ENCODE data around the gene P4HB. TPM values are rescaled to one million over a fixed set of nuclear protein-coding genes. Genes with fewer than 3 reads are reported as not detected.

P4HB gene
- total RNA-seq, 4 donors from 2014 or later: 497 to 717 (median 621) TPM

GRCh38 chr17:81845361-81845760 lies 15.0 kb downstream of the P4HB start:
- Histone ChIP-seq H3K4me3 (no peak overlapping the region), H3K36me3 (peaks cover 0 to 65% of the 10 kb centered on the region in 2 donors), H3K27me3 (no peaks in the 10 kb centered on the region), H3K4me1 (peaks cover 29 to 30% of the 10 kb centered on the region in 2 donors), H3K9me3 (no peaks in the 10 kb centered on the region), H3K27ac (no peak overlapping the region)
- DNase-seq (no peak), ATAC-seq (no peak)
- TF ChIP-seq CTCF (IDR thresholded peaks at IDR 0.05 in 4 of 5, conservative IDR thresholded peaks at IDR 0.05 in 1 of 5): no peak
- TF ChIP-seq POLR2A (IDR thresholded peaks at IDR 0.05): no peak
- in situ Hi-C loops (cut with MboI; ENCODE audit: low sequenced_read_pairs in 4 of 4): no loop called here
- intact Hi-C loops (cut with DNase I; ENCODE audit: low total_unique reads): no loop called here

- H3K27me3 ChIP-seq: no peaks in the 10 kb centered on the region
- ATAC-seq: no peak
- no peak for DNase-seq
- intact Hi-C loops (cut with DNase I; ENCODE audit: low total_unique reads): no loop called here
- H3K4me1 ChIP-seq: peaks cover 34% of the 10 kb centered on the region in 2 donors
- in situ Hi-C loops (cut with MboI; ENCODE audit: low sequenced_read_pairs in 4 of 4): no loop called here
- H3K9me3 ChIP-seq: no peaks in the 10 kb centered on the region
- H3K36me3 ChIP-seq: peaks cover 0 to 60% of the 10 kb centered on the region in 2 donors
- H3K4me3 ChIP-seq: no peak overlapping the region
- no peak overlapping the region for H3K27ac ChIP-seq
- no peak for TF ChIP-seq POLR2A (IDR thresholded peaks at IDR 0.05)
- no peak for TF ChIP-seq CTCF (IDR thresholded peaks at IDR 0.05 in 4 of 5, conservative IDR thresholded peaks at IDR 0.05 in 1 of 5)
These were observed 15.4 kb downstream of the P4HB start for GRCh38 chr17:81844887-81845286.

- H3K4me3 ChIP-seq: no peak overlapping the region
- in situ Hi-C loops (cut with MboI; ENCODE audit: low sequenced_read_pairs in 4 of 4): no loop called here
These were observed 15.9 kb downstream of the P4HB start for GRCh38 chr17:81844327-81844851.

GRCh38 chr17:81843713-81844326 lies 16.5 kb downstream of the P4HB start:
- H3K9me3 ChIP-seq: no peaks in the 10 kb centered on the region
- intact Hi-C loops (cut with DNase I; ENCODE audit: low total_unique reads): no loop called here

More at GRCh38 chr17:81844327-81844851, 15.9 kb downstream of the P4HB start:
- Histone ChIP-seq H3K9me3 (no peaks in the 10 kb centered on the region), H3K4me1 (peaks cover 39% of the 10 kb centered on the region in 2 donors), H3K27me3 (no peaks in the 10 kb centered on the region), H3K27ac (peak overlapping the region; percentile 98 to 99 (median 99)), H3K36me3 (peaks cover 0 to 58% of the 10 kb centered on the region in 2 donors)
- TF ChIP-seq POLR2A (IDR thresholded peaks at IDR 0.05) (no peak), CTCF (IDR thresholded peaks at IDR 0.05 in 4 of 5, conservative IDR thresholded peaks at IDR 0.05 in 1 of 5) (no peak)
- ATAC-seq (no peak), DNase-seq (no peak)
- intact Hi-C loops (cut with DNase I; ENCODE audit: low total_unique reads): no loop called here

More at GRCh38 chr17:81843713-81844326, 16.5 kb downstream of the P4HB start:
- no peaks in the 10 kb centered on the region for H3K27me3 ChIP-seq
- ATAC-seq (no peak), DNase-seq (no peak)
- TF ChIP-seq POLR2A (IDR thresholded peaks at IDR 0.05) (no peak), CTCF (IDR thresholded peaks at IDR 0.05 in 4 of 5, conservative IDR thresholded peaks at IDR 0.05 in 1 of 5) (no peak)
- no peak overlapping the region for H3K4me3 ChIP-seq
- in situ Hi-C loops (cut with MboI; ENCODE audit: low sequenced_read_pairs in 4 of 4): no loop called here
- peaks cover 0 to 53% of the 10 kb centered on the region in 2 donors for H3K36me3 ChIP-seq
- H3K4me1 ChIP-seq: peaks cover 44 to 45% of the 10 kb centered on the region in 2 donors
- peak overlapping the region; percentile 98 to 99 (median 99) for H3K27ac ChIP-seq

Data from gastrocnemius medialis (tissue), 4 donors.